ENCODE measurements around the gene FGGY.
A peak's percentile ranks its signal among the peaks of the same experiment; 100 is the strongest.

The FGGY gene

GRCh38 chr1:59316497-59317128 lies 19.7 kb downstream of the FGGY start:
- DNase-seq: no peak

- DNase-seq: no peak
Observed at GRCh38 chr1:59317343-59317742, 20.4 kb downstream of the FGGY start.

GRCh38 chr1:59317780-59318179 lies 20.9 kb downstream of the FGGY start:
- DNase-seq: peak; percentile 34 to 68

DNA sequence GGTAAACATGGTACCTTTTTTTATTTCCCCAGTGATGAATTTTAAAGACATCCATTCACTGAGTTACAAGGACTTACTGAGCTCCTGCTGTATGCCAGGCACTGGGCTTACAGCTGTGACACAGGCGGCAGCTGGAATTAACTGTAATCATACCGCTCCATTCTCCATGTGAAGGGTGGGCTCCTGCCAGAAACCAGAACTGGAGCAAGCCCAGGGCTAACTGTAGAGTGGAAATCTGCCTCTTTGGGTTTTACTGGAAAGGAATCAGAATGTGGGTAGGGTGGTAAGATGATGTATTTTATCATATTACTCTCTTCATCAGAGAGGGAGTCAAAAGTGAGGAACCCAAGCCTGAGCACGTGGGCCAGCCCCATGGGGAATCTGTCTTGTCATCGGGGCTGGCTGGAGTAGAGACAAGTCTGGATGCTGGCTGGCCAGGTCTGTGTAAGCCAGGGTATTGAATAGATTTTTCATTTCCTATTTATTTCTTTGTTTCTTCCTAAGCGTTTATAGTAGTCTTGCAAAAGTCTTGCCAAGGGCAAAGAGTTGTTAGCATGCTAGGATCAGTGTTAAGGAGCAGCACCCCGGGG lies 21.5 kb downstream of the FGGY start:
- DNase-seq: no peak

DNA sequence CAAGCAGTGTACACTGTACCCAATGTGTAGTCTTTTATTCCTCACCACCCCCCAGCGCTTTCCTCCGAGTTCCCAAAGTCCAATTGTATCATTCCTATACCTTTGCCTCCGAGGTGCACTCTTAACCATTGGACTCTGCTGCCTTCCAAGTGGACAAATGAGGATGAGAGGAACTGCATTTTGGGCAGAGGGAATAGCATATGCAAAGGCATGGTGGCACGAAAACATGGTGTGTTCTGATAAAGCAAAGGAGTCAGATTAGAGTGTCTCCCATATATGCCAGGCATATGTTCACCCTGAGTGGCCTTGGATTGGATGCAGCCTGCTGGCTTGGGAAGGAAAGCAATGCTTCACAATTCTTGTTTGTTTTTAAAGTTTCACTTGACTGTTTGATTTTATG lies 25.5 kb downstream of the FGGY start:
- no peak for DNase-seq

GRCh38 chr1:59322814-59323213 lies 25.9 kb downstream of the FGGY start:
- DNase-seq: no peak

DNA sequence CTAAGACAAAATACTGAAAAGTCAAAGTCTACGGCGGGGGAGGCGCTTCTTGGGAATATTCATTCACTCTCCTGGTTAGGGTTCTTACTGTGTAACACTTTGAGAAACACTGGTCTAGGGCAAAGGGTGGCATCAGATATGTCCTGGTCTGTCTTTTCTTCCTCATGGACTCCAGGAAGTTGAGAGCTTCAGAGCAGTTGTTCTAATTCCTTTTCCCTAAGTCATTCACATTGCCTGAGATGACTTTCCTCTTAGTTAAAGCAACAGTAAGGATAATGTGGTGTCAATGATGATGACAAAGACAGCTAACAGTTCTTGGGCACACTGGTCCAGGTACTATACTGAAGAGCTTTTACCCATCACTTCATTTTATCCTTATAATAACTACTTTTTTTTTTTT lies 27.0 kb downstream of the FGGY start:
- no peak for DNase-seq

- no peak for DNase-seq
Observed at GRCh38 chr1:59328353-59328752, 31.5 kb downstream of the FGGY start.

DNA sequence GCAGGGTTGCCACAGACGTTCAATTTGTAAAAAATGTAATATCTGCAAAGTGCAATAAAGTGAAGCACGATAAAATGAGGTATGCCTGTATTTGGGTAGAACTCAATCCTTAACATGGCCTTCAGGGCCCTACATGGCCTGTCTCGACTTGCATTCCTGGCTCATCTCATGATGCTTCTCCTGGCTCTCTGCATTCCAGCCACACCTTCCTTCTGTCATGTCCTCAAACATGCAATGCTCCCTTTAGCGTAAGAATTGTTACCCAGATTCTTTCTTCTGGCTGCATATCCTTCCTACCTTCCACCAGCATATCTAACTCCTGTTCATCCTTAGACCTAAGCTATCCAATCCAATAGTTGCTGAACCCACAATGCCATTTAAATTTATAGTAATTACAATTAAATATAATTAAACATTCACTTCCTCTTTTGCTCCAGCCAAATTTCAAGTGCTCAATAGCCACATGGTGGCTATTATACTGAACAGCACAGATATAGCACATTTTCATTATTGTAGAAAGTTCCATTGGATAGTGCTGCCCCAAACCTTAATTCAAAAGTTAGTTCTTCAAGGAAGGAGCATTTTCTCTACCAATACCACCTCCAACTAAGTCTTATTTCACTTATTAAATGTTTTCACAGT lies 32.6 kb downstream of the FGGY start:
- no peak for DNase-seq

DNA sequence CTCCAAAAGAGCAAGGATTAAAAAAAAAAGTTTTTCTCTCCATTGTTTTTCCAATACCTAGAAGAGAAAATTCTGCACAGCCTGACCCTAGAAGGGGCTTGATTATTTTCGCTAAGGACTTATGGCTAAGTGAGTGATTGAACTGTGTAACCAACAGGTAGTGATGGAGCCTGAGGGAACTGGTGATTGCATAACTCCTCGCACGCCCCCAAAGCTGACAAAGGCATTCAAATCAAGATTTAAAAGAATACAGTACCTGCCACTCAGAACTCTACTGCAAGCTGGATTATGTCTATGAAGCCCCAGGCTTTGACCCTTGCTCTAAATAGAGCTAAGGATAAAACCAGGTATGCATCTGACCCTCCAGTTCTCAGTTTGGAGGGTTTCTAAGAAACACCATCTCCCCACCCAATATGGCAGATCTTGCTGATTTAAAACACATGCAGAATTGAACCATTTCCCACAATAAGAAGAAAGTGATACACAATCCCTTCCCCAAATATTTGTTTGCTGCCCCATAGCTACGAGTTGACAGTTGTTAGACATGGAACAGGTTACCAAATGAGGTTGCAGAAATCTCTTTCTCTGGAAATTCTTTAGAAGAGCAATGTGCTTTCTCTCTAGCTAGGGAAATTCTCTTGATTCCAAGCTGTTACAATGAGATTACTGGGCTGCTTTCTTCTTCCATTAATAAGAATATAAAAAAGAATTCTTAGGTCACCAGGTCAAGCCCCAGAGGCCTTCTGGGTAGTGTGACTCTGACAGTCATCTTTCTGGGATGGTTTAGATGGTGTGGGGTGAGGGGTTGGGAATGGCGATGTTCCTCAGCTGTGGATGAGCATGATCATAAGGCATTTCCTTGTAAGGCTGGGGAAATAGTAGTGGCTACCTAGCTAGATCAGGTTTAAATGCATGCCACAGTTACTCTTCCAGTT lies 35.1 kb downstream of the FGGY start:
- DNase-seq: no peak

DNA sequence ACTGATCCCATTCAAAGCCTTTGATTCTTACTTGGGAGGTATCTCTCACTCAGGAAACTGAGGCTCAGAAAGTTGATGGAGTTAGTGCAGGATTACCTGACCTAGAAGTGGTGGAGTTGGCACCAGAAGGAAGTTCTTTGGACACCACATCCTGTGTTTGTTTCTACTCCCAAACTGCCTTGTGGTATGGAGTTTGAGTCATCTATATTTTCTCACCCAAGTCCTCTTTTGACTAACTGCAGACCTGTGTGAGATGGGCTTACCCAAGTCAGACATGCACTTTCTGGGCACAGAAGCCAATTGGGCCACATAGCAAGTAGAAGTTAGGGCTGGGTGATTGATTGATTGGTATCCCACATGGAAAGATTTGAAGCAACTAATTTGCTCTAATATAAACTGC lies 36.1 kb downstream of the FGGY start:
- no peak for DNase-seq

GRCh38 chr1:59333626-59334277 lies 36.9 kb downstream of the FGGY start:
- no peak for DNase-seq

DNA sequence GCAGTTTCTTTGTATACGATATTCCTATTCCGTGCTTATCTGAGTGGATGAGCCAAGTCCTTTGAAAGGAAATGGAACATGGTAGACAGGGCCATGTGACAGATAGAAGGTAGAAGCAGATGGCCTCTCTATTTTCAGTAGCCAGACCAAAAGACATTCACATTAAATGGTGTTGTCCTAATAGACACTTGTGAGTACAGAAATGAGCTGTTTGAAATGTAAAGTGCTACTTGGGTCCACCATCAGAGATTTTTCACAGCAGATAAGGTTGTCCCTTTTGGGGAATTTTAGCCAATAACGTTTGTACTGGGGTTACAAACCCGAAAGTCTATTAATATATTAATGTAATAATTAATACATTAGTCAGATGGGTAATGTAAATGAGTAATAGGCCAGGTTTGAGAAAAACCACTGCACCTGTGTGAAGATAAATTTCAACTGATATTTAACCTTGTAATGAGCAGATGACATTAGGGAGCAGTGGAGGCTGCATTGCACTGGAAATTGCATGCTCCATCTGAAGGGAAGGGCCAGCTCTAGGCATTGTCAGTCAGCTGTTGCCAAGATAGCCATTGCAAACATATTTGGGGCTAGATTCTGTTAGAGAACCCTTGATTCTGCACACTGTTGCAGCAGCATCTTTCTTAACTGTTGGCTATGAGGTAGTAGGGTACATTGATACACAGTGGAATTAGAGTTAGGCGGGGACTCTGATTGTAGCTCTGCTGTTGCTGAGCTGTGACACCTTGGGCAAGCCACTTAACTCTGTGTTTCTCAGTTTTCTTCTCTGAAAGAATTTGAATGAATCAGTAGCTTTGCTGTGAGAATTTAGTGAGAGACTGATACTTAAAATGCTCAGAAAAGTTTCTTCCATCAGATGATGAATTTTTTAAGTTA lies 43.8 kb downstream of the FGGY start:
- DNase-seq: no peak

GRCh38 chr1:59342801-59343575 lies 46.1 kb downstream of the FGGY start:
- DNase-seq: no peak

- no peak for DNase-seq
Observed at GRCh38 chr1:59343576-59343840, 46.6 kb downstream of the FGGY start.

GRCh38 chr1:59345221-59345620 lies 48.3 kb downstream of the FGGY start:
- DNase-seq: no peak

GRCh38 chr1:59346429-59346828 lies 49.5 kb downstream of the FGGY start:
- no peak for DNase-seq

GRCh38 chr1:59349101-59349500 lies 52.2 kb downstream of the FGGY start:
- no peak for DNase-seq

DNA sequence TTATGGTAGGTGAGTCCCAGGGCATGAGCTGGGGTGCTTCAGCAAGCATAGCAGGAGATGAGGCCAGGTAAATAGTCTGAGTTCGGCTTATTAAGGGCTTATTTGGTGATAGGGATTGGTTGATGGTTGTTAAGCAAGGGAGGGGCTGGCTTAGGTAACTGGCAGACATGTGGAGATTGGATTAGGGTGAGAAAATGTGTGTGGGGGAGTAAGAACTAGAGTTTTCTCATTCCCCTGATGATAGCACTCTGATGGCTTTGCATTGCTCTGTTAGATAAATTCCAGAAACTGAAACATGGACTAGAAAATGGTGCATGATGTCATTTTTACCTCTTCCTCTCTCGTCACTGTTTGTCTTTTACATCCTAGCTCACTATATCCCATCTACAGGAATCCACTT lies 53.6 kb downstream of the FGGY start:
- no peak for DNase-seq

DNA sequence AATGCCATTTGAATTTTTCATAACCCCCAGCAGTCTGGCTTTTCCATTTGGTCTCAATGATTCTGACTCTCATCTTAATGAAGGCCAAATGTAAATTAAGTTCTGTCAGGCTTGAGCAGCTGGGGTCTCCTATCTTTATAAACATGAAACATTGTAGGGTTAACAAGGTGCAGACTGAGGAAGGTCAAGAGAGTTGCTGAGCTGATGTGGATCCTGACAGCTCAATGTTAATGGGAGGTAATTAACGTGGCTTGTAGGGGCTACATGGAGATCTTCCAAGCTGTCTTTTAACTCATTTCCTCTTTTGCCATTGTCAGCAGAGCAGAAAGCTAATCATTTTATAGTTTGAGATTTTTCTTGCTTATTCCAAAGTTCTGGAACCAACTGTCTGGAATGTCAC lies 55.2 kb downstream of the FGGY start:
- DNase-seq: no peak

- no peak for DNase-seq
Observed at GRCh38 chr1:59353453-59353852, 56.6 kb downstream of the FGGY start.
